Activated naive CD8-positive, alpha-beta T cell treated with anti-CD3 and anti-CD28 coated beads, Interleukin-2, amount 10 ng/mL, durations not matched to agents 7 days and 5 days (primary cell): ENCODE results near the gene RIT2. TPM values are rescaled to one million over a fixed set of nuclear protein-coding genes. Genes with fewer than 3 reads are reported as not detected.

ENCODE experiments used
- ATAC-seq: fragments of 150-1000 bp; cut with Tn5 transposase; one replicate; pipeline ENCODE4 v1.10.0; 2021; ENCODE audit warnings: low read depth, moderate library complexity
- POLR2A ChIA-PET: fragments of 350-600 bp; sonication (Branson Sonifier 250); formaldehyde crosslinking; loops from one replicate; lab custom pipeline; 2021; ENCODE audit warnings: antibody characterized with exemption; lab: Charles Lee
- DNase-seq: peaks from one replicate; pipeline ENCODE4 v3.0.0; 2021
- H3K27ac Mint-ChIP-seq: one replicate; pipeline ENCODE4 v1.8.0; 2022; ENCODE audit warnings: mild to moderate bottlenecking, mixed read lengths
- H3K27me3 Mint-ChIP-seq: one replicate; pipeline ENCODE4 v1.8.0; 2022; ENCODE audit warnings: mild to moderate bottlenecking, moderate library complexity, mixed read lengths
- H3K36me3 Mint-ChIP-seq: one replicate; pipeline ENCODE4 v1.8.0; 2021; ENCODE audit warnings: mild to moderate bottlenecking, mixed read lengths
- H3K4me1 Mint-ChIP-seq: one replicate; pipeline ENCODE4 v1.8.0; 2021; ENCODE audit warnings: mixed read lengths
- H3K4me3 Mint-ChIP-seq: one replicate; pipeline ENCODE4 v1.8.0; 2022; ENCODE audit warnings: mild to moderate bottlenecking, moderate library complexity, mixed read lengths
- H3K9me3 Mint-ChIP-seq: one replicate; pipeline ENCODE4 v1.8.0; 2021; ENCODE audit warnings: mixed read lengths
- total RNA-seq, 2 experiments: library from RNA; stranded (reverse); gene quantifications; one replicate each; pipeline ENCODE4 v1.2.3, GENCODE V29; 2021

The RIT2 gene
- total RNA-seq, 2 experiments from 2014 or later = not detected

- H3K4me1 Mint-ChIP-seq = no peaks in the 10 kb centered on the region
- H3K27me3 Mint-ChIP-seq = no peaks in the 10 kb centered on the region
- DNase-seq (no peak), ATAC-seq (no peak)
- H3K9me3 Mint-ChIP-seq = peaks cover 13% of the 10 kb centered on the region
- POLR2A ChIA-PET = no interaction called here
- no peaks in the 10 kb centered on the region for H3K36me3 Mint-ChIP-seq
- H3K4me3 Mint-ChIP-seq = no peak overlapping the region
- no peak overlapping the region for H3K27ac Mint-ChIP-seq
Measured at GRCh38 chr18:43022874-43023273, 92.6 kb downstream of the RIT2 start.

GRCh38 chr18:43017622-43018021, 97.9 kb downstream of the RIT2 start:
- Mint-ChIP-seq H3K27me3 (no peaks in the 10 kb centered on the region), H3K4me1 (no peaks in the 10 kb centered on the region), H3K36me3 (no peaks in the 10 kb centered on the region), H3K9me3 (peaks cover 7% of the 10 kb centered on the region), H3K4me3 (no peak overlapping the region), H3K27ac (no peak overlapping the region)
- POLR2A ChIA-PET = no interaction called here
- DNase-seq (no peak), ATAC-seq (no peak)

GRCh38 chr18:43013486-43013885, 102.0 kb downstream of the RIT2 start:
- H3K9me3 Mint-ChIP-seq = no peaks in the 10 kb centered on the region
- DNase-seq = no peak
- H3K36me3 Mint-ChIP-seq = no peaks in the 10 kb centered on the region
- no peak overlapping the region for H3K27ac Mint-ChIP-seq
- H3K4me1 Mint-ChIP-seq = no peaks in the 10 kb centered on the region
- no peak for ATAC-seq
- H3K27me3 Mint-ChIP-seq = no peaks in the 10 kb centered on the region
- POLR2A ChIA-PET = no interaction called here
- no peak overlapping the region for H3K4me3 Mint-ChIP-seq

GRCh38 chr18:43012951-43013350, 102.5 kb downstream of the RIT2 start:
- no peak for ATAC-seq
- Mint-ChIP-seq H3K4me3 (no peak overlapping the region), H3K27ac (no peak overlapping the region), H3K4me1 (no peaks in the 10 kb centered on the region), H3K9me3 (no peaks in the 10 kb centered on the region), H3K36me3 (no peaks in the 10 kb centered on the region), H3K27me3 (no peaks in the 10 kb centered on the region)
- POLR2A ChIA-PET = no interaction called here
- DNase-seq = no peak

- no peak for DNase-seq
- no peaks in the 10 kb centered on the region for H3K27me3 Mint-ChIP-seq
- no peaks in the 10 kb centered on the region for H3K9me3 Mint-ChIP-seq
- no peak overlapping the region for H3K27ac Mint-ChIP-seq
- no peaks in the 10 kb centered on the region for H3K4me1 Mint-ChIP-seq
- no peak for ATAC-seq
- no peak overlapping the region for H3K4me3 Mint-ChIP-seq
- POLR2A ChIA-PET = no interaction called here
- no peaks in the 10 kb centered on the region for H3K36me3 Mint-ChIP-seq
Measured at GRCh38 chr18:43010611-43011010, 104.9 kb downstream of the RIT2 start.

GRCh38 chr18:43009674-43010073, 105.8 kb downstream of the RIT2 start:
- no peak overlapping the region for H3K27ac Mint-ChIP-seq
- no peak overlapping the region for H3K4me3 Mint-ChIP-seq
- no peaks in the 10 kb centered on the region for H3K36me3 Mint-ChIP-seq
- no peaks in the 10 kb centered on the region for H3K9me3 Mint-ChIP-seq
- DNase-seq (no peak), ATAC-seq (no peak)
- H3K27me3 Mint-ChIP-seq = no peaks in the 10 kb centered on the region
- POLR2A ChIA-PET = no interaction called here
- H3K4me1 Mint-ChIP-seq = no peaks in the 10 kb centered on the region

- Mint-ChIP-seq H3K36me3 (no peaks in the 10 kb centered on the region), H3K4me1 (no peaks in the 10 kb centered on the region), H3K4me3 (no peak overlapping the region), H3K9me3 (no peaks in the 10 kb centered on the region), H3K27me3 (no peaks in the 10 kb centered on the region), H3K27ac (no peak overlapping the region)
- ATAC-seq (no peak), DNase-seq (no peak)
- POLR2A ChIA-PET = no interaction called here
Measured at GRCh38 chr18:43007365-43007764, 108.1 kb downstream of the RIT2 start.

- POLR2A ChIA-PET = no interaction called here
- H3K9me3 Mint-ChIP-seq = peaks cover 2% of the 10 kb centered on the region
- no peak for DNase-seq
- no peaks in the 10 kb centered on the region for H3K27me3 Mint-ChIP-seq
- ATAC-seq = no peak
- no peaks in the 10 kb centered on the region for H3K4me1 Mint-ChIP-seq
- no peak overlapping the region for H3K4me3 Mint-ChIP-seq
- no peaks in the 10 kb centered on the region for H3K36me3 Mint-ChIP-seq
- no peak overlapping the region for H3K27ac Mint-ChIP-seq
Measured at GRCh38 chr18:43004421-43004820, 111.1 kb downstream of the RIT2 start.

- Mint-ChIP-seq H3K36me3 (no peaks in the 10 kb centered on the region), H3K27ac (no peak overlapping the region), H3K9me3 (peaks cover 3% of the 10 kb centered on the region), H3K27me3 (no peaks in the 10 kb centered on the region), H3K4me1 (no peaks in the 10 kb centered on the region), H3K4me3 (no peak overlapping the region)
- POLR2A ChIA-PET = no interaction called here
- DNase-seq (no peak), ATAC-seq (no peak)
Measured at GRCh38 chr18:43001821-43002220, 113.7 kb downstream of the RIT2 start.

- Mint-ChIP-seq H3K4me3 (no peak overlapping the region), H3K27me3 (no peaks in the 10 kb centered on the region), H3K4me1 (no peaks in the 10 kb centered on the region), H3K27ac (no peak overlapping the region), H3K9me3 (peaks cover 9% of the 10 kb centered on the region), H3K36me3 (no peaks in the 10 kb centered on the region)
- POLR2A ChIA-PET = no interaction called here
- DNase-seq = no peak
- no peak for ATAC-seq
Measured at GRCh38 chr18:42996824-42997223, 118.7 kb downstream of the RIT2 start.

- H3K27ac Mint-ChIP-seq = no peak overlapping the region
- POLR2A ChIA-PET = no interaction called here
Measured at GRCh38 chr18:42980426-42980825, 135.1 kb downstream of the RIT2 start.

GRCh38 chr18:42977982-42978637, 137.4 kb downstream of the RIT2 start:
- H3K4me1 Mint-ChIP-seq = no peaks in the 10 kb centered on the region
- DNase-seq = no peak
- no peaks in the 10 kb centered on the region for H3K27me3 Mint-ChIP-seq
- no peak for ATAC-seq
- peaks cover 8% of the 10 kb centered on the region for H3K9me3 Mint-ChIP-seq
- H3K27ac Mint-ChIP-seq = no peak overlapping the region
- no peak overlapping the region for H3K4me3 Mint-ChIP-seq
- POLR2A ChIA-PET = no interaction called here
- H3K36me3 Mint-ChIP-seq = no peaks in the 10 kb centered on the region

More at GRCh38 chr18:42980426-42980825, 135.1 kb downstream of the RIT2 start:
- no peaks in the 10 kb centered on the region for H3K36me3 Mint-ChIP-seq
- H3K27me3 Mint-ChIP-seq = no peaks in the 10 kb centered on the region
- H3K4me1 Mint-ChIP-seq = no peaks in the 10 kb centered on the region
- DNase-seq (no peak), ATAC-seq (no peak)
- H3K4me3 Mint-ChIP-seq = no peak overlapping the region
- H3K9me3 Mint-ChIP-seq = peaks cover 4% of the 10 kb centered on the region

GRCh38 chr18:42976869-42977590, 138.5 kb downstream of the RIT2 start:
- Mint-ChIP-seq H3K36me3 (no peaks in the 10 kb centered on the region), H3K4me3 (no peak overlapping the region), H3K9me3 (peaks cover 8% of the 10 kb centered on the region), H3K27ac (no peak overlapping the region), H3K4me1 (no peaks in the 10 kb centered on the region), H3K27me3 (no peaks in the 10 kb centered on the region)
- POLR2A ChIA-PET = no interaction called here
- ATAC-seq (no peak), DNase-seq (no peak)

- no peak for DNase-seq
- POLR2A ChIA-PET = no interaction called here
- Mint-ChIP-seq H3K27me3 (no peaks in the 10 kb centered on the region), H3K36me3 (no peaks in the 10 kb centered on the region), H3K4me3 (no peak overlapping the region), H3K27ac (no peak overlapping the region), H3K4me1 (no peaks in the 10 kb centered on the region), H3K9me3 (no peaks in the 10 kb centered on the region)
- no peak for ATAC-seq
Measured at GRCh38 chr18:42969366-42969765, 146.1 kb downstream of the RIT2 start.
